Choroid plexus epithelial cell (primary cell): Measurements from ENCODE around the gene TYMP.

Experiments used
- DNase-seq: peaks from one replicate; pipeline ENCODE4 v3.0.0-alpha.2; 2010; ENCODE audit warnings: low read depth
- H3K4me3 ChIP-seq: 2 replicates; pipeline ENCODE4 v1.5.1; 2011; ENCODE audit warnings: low read depth, mild to moderate bottlenecking, control low read depth, low read length, moderate library complexity
- CTCF ChIP-seq: conservative IDR thresholded peaks from 2 replicates; pipeline ENCODE4 v1.5.1; 2011; ENCODE audit warnings: low read depth, mild to moderate bottlenecking, control low read depth, inconsistent platforms, low read length, moderate library complexity

The TYMP gene

DNA sequence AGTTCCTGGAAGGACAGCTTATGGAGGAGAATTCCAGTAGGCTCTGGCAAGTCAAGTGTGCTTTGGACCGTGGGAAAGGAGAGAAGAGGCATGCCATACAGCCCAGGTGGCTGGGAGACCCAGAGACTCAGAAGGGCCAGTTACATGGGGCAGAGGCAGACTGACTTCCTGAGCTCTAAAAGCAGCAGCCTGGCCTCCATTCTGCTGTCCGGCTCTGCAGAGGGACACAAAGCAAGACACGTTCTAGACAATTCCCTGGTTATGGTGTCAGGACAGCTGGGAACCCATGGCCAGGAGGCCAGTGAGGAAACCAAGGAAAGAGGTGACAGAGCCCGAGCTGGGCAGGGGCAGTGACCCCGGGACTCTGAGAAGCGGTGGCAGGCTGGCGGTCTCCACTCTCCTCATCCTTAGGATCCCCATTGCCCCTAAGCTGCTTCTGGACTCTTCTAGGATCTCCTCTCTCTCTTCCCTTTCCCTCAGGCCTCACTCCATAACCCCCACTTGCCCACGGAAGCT, 45.7 kb upstream of the TYMP start:
- no peak overlapping the region for H3K4me3 ChIP-seq
- TF ChIP-seq CTCF = no peak
- DNase-seq = no peak

DNA sequence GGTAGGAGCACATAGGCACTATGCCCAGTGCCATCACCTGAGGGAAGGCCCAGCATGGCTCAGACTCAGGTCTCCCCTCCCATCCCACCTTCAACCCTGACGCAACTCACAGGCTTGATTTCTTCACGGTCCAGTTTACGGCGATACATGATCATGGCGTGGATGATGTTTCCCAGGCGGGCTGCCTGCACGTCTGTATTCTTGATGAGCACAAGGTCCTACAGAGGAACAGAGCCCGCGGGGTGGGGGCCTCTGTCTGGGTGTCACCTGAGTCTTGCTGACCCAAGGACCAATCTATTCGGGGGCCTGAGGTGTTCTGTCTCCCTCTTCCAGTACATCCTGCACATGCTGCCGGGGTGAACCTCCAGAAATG, 44.6 kb upstream of the TYMP start:
- no peak for DNase-seq
- no peak for TF ChIP-seq CTCF
- no peak overlapping the region for H3K4me3 ChIP-seq

- H3K4me3 ChIP-seq = no peak overlapping the region
- DNase-seq = no peak
- TF ChIP-seq CTCF = no peak
Measured at GRCh38 chr22:50573491-50574382, 43.9 kb upstream of the TYMP start.

DNA sequence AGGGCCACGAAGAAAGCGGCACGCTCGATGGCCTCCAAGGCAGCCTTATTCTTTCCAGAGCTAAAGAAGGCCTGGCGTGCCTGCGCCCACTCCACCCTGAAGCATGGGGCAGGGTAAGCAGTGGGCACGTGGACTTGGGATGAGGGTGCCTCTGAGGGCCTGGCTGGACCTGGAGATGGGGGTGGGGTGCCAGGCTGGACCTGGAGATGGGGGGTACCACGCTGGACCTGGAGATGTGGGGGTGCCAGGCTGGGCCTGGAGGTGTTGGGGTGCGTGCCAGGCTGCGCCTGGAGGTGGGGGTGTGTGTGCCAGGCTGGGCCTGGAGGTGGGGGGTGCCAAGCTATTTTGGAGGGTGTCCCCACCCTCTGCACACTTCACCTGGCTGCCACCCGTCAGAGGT, 43.2 kb upstream of the TYMP start:
- no peak for DNase-seq
- TF ChIP-seq CTCF = no peak
- no peak overlapping the region for H3K4me3 ChIP-seq

DNA sequence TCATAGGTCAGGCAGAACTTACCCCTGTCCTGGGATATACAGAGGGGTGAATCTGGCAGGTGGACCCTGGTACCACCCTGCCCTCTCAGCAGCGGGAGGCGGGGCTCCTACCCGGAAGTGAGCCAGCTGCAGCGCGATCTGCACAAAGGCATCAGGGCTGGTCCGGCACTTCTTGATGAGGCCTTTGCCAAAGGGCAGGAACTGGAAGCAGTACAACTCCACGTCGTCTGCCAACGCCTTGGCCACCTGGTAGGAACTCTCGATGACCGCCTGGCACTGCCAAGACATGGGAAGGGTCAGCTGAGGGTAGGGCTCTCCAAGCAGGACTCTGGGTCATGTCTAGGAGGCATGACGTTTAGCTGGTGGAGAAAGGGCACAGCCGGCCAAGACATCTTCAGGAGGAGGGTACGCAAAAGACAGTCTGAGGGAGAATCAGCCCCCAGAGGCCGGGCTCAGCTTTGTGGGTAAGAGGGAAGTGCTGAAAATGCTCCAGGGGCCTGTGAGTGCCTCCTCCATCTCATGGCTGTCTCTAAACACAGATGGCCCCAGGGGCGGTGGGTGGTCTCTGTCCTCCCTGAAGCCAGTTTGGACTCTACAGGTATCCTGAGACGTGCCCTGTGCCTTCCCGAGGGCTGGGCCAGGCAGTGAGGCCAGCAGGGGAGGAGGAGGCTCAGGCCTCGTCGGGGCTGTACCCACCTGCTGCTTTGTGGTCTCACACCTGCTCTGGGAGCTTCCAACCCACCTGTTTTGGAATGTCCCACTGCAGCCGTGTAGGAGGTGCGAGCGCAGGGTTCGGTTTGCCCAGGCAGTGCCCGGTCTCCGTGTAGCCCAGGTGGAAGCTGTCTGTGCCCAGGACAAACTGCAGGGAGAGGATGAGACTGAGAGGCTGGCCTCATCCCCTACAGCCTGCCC, 41.7 kb upstream of the TYMP start:
- no peak overlapping the region for H3K4me3 ChIP-seq
- no peak for TF ChIP-seq CTCF
- DNase-seq = no peak

- H3K4me3 ChIP-seq = no peak overlapping the region
- DNase-seq = no peak
Measured at GRCh38 chr22:50570861-50571260, 41.0 kb upstream of the TYMP start.

More at GRCh38 chr22:50570861-50571260, 41.0 kb upstream of the TYMP start:
- TF ChIP-seq CTCF = no peak
